ENCODE results near the gene MUL1.

The MUL1 gene

DNA sequence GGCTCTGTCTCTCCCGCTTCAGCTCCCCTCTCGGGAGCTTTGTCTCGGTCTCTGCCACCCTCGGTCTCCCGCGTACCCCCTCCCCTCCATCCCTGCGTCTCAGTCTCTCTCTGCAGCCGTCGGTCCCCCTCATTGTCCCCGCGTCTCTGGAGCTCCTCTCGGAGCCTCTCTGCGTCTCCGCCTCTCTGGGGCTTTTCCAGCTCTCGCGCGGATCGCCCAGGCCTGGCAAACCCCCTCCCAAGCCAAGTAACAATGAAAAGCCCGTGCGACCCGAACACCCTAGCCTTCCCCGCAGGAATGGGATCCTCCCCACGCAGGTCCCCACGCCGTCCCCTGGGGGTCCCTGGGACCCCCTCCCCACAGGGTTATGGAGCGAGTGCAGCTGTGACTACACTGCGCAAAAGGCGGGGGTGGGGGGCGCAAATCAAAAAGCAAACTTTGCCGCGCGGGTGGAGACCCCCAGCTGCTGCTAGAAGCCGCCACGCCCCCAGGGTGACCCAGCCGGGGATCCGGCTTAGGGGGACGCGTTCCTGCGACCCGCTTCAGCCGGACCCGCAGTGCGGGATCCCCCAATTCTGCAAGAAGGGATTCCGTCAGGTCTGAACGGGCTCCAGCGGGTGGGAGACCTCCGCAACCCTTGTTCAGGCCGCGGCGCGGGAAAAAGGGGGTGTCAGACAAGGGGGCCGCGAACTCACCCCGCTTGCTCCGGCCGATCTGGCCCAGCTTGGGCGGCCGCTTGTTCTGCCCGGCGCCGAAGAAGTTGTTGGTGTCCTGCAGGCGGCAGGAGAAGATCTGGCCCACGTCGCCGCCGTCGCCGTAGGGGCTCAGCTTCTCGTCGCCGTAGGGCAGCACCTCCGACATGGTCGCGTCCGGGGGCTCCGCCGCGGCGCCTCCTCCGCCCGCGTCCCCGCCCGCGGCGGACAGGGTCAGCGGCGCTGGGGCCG, 23.2 kb downstream of the MUL1 start:
- no peak for DNase-seq

DNA sequence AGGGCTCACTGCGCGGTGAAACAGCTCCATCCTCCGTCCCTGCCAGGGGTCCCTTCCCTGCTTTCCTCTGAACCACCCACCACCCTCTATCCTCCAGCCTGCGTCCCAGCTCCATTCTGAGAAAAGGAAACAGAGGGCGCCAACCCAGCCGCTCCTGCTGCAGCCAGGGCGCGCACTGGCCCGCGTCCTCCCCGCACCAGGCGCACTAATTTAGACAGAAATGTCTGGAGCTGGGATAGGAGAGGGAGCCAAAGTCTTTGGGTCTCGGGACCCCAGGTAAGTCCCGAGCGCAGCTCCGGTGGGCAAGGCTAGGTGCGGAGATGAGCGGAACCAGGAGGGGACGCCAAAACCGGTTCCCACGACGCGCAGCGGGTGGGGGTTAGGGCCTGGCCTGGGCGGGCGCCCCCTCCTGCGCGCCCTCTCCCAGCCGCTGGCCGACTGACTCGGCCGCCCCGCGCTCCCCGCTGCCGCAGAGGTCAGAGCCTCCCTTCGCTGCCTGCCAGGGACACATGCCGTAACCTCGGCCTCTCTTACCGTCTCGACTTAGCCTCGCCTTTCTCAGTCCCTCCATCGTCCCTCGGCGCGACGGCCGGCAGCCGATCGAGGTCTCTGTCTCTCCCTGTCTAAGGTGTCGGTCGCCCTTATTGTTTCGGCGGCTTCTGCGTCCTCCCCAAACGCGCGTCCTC, 24.0 kb downstream of the MUL1 start:
- DNase-seq = no peak

DNA sequence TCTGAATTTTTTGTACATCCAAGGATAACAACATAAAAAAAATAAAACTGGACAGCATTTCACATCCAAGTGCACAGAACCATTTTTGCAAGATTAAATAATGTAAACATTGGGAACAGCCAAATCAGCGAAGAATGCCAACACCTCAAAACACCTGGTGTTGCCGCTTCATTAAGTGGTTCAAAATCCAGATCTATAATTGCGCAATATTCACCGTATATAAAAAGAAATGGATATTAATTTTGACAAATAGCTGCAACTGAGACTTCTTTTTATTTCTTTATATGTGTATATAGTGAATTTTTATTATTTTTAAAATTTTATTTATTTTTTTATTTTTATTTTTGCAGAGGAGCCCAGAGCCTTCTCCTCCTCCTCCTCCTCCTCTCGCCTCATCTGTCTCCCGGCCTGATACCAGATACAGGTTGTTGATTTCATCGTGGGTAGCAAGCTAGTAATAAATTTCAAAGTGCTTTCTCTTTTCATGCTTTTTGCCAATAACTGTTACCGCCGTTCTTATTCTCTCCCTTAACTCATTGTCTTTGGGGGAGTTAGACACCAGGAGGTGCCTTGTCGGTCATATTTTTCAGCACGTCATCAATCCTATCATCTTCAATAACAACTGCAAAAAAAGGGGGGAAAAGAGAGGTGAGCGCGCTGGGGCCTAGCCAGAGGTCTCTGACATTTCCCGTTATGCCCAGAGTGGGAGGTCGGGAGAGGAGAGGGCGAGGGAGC, 24.7 kb downstream of the MUL1 start:
- no peak for DNase-seq

DNA sequence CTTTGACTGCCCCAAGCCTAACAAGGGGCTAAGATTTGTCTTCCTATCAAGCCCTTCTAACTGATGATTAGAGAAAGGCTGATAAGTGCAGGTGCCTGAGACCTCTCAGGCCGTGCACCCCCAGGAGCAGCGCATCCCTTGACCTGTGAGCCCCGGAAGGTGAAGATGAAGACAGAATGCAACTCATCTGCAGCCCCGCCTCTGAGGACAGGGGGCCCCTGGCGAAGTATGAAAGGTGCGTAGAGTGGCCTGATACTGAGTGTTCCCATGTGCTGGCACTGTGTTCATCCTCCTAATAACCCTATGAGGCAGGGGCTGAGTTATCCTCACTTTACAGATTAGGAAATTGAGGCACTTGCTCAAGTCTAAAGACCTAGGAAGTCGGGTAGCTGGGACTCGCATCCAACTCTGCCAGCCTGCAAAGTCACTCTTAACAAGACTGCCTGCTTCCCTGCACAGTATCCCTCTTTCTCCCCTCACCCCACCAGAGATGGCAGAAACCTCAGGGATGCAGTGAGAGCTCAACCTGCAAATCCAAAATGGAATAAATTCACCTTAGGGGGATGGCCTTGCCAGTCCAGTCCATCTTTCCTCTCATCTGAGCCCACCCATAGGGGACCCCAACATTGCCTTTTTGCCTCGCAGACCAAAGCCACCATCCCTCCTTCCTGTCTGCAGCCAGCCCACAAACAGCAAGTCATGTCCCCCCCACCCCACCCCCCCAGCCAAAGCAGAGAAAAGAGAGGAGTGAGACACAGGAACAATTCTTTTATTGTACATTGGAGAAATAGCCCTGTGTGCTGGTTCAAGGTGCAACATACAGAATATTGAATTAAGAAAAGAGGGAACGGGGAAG, 26.1 kb downstream of the MUL1 start:
- no peak for DNase-seq

DNA sequence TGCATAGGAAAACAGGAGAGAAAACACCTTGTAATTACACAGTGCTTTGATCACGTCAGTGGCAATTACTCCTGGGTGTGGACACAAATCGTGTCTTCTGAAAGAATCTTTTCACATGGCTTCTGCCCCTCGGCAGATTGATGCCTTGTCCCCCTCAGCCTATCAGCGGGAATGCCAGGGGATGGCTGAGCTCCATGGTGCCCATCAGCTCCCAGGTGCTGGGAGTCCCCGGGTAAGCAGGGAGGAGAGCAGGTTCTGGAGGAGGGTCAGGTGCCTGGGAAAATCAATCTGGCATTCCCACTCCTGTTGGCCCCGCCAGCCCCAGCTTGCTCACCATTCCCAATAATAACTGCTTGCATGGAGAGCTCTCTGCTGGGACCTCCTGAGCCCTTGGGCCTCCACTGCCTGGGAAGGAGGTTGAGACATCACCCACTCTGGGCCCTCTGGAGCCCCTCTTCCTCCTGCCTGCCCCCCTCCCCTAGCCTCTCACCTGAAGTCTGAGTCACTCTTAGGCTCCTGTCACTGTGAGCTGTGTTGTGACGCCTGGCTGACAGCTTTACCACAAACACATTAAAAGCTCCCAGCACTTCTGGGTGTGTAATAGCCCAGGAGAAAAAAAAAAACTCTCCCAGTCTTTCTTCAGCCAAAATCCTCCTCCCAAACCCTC, 26.9 kb downstream of the MUL1 start:
- DNase-seq = no peak

DNA sequence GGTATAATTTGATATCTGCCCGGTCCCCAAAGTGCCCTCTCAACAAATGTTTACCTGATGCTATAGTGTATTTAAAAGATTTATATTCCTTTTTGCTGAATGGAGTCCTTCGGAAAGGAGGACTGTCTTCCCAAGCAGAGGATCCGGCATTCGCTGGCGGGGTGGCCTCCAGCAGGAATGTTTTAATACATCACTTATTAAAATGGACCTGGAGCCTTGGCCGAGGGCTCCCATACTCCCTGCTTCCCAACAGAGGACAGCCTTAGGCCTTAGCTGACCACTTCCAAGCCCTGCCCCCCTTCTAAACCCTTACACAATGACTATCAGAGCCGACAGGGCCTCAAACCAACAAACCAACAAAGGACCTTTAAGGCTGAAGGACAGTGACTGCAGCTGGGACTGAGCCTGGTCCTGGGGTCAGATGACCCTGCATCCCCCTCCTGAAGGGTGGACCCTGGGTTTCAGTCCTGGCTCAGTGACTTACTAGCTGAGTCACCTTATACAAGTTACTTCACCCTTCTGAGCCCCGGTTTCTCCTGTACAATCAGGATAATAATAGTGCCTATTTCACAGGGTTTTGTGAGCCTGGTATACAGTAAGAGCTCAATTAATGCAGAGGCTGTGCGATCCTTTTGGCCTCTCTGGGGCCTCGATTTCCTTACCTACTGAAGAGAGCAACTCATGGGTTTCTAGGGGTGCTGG, 27.6 kb downstream of the MUL1 start:
- DNase-seq = no peak

DNA sequence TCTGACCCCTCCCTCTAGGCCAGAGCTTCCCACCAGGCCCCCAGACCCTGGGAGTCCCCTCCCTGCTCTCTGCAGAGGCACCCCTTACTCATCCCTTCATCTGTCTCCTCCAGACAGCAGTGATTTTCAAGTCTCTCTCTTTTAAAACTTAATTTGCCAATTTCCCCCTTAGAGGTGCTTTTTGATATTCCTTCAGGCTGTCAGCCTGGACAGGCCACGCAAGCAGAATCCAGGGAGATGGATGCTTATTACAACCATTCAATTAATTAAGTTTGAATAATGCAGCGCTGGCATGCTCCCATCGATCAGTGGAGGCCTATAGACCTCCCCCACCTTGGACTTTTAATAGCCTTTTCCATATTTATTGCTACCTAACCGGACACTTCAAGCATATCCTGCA, 28.1 kb downstream of the MUL1 start:
- DNase-seq = no peak

DNA sequence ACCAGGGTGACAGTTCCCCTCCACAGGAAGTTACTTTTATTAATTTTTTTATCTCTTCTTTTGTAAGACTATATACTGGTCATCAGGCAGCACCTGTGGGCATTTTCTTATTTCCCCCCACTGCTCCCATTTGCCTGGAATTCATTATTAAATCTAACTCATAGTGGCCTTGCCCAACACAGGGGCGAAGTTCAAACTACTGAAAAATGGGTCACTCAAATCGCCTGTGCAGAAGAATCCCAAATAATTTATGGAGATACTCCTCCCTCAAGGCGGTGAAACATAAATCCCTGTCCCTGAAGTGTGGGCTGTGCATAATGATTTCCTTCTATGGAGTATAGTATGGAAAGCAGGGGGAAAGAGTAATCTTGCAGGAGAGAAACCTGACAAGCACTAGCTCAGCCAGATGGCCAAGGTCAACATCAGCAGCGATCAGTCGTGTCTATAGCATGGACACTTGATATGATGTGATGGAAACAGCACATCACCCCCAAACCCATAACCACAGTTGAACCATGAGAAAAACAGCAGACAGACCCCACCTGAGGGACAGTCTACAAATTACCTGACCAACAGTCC, 29.8 kb downstream of the MUL1 start:
- no peak for DNase-seq

DNA sequence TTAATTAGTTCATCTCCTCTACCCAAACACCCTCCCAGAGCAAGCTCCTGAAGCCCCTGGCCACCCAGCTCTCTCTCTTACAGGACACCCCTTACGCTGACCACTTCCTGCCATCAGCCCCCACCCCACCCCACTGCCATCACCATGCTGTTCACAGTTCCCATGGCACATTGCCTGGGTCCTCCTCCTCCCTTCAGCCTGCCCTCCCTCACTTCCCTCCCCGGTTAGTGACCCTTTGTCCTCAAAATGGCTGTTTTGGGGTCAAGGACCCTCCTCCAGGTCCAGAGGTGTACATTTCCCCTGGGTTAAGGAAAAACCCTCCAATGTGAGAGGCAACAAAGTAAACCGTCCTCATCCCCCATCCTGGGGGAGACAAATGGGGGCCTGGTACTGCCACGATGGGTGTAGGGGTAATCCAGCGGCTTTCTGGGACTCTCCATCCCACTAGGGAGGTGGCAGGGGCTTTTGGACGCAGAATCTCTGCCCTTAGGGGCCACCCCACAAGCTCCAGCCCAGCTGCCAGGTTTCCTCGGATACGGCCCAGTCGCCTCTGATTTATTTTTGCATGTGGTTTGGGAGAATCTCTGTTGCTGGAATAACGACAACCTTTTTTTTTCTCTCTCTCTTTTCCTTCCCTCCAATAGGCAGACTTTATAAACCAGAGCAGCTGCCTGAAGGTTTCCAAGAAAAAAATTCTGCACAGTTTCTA, 30.4 kb downstream of the MUL1 start:
- DNase-seq = no peak

DNA sequence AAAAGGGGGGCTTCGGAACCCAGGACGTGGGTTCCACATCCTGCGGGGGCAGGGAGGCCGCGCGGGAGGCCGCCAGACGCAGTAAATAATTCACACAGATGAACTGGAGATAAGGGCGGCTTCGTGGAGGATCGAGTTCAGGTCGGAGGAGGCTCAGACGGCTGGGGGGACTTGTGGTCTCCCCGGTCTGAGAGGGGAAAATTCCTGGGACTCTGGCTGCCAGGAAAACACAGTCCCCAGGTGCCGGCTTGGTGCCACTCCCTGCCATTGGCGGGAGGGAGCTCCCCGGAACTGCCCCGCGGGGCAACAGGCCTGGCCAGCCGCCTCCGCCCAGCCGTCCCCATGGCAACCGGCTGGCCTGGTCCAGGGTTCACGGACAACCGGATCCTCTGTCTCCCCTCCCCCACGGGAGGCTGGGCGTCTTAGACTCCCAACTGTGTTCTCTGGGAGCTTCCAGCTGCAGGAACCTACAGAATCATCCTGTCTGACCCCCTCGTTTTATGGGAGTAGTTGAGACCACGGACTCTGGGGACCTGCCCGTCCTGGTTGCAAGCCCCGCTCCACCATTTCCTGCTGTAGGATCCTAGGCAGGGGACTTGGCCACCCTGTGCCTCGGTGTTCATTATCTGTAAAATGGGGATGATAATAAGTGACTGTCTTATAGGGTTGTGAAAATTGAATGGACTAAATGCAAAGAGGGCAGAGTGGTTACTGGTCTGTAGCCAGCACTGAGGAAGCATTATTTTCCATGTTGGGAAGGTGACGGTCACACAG, 31.5 kb downstream of the MUL1 start:
- DNase-seq = no peak

DNA sequence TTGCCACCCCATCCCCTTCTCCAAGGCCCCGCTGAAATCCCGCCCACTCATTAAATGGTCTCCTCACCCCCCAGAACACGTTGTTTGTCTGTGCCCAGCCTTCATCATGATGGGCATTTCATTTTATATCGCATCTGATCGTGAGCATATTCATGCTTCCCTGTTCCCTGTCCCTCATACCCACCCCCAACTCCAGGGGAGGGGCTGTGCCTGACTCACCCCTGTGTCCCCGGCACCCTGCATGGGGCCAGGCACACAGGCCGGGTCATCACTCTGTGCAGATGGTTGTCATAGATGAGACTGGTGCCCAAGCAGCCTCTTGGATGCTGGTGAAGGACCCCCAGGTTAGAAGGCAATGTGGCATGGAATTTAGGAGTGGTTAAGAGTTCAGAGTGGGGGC, 33.0 kb downstream of the MUL1 start:
- no peak for DNase-seq

DNA sequence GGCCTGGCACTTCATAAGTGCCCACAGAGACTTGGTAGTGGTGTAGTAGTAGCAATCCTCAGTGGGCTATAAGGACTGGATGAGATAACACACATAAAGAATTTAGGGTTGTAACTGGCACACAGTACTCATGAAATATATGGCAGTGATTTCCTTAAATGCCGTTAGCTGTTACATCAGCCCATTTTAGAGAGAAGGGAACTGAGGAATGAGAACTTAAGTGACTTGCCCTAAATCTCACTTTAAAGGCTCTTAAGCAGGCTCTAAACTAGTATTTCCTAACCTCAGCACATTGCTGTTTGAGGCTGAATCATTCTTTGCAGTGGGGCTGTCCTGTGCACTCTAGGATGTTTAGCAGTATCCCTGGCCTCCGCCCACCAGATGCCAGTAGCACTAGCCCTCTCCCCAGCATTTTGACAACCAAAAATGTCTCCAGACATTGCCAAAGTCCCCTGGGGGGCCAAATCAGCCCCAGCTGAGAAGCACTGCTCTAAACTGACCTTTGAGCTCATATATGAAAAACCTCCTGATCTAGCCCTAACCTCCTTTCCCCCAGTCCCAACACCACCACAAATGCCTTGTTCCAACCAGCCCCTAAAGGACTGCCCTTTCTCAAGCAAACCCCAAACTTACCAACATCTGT, 33.5 kb downstream of the MUL1 start:
- DNase-seq = no peak

DNA sequence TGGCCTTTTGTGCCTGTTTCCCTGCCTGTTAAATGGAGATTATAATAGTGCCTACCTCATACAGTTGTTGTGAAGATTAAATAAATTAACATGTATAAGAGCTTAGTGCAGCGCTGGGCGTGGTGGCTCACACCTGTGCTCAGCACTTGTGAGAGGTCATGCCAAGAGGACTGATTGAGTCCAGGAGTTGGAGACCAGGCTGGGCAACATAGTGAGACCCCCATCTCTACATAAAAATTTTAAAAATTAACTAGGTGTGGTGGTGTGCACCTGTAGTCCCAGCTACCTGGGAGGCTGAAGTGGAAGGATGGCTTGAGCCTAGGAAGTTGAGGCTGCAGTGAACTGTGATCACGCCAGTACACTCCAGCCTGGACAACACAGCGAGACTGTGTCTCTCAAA, 34.1 kb downstream of the MUL1 start:
- no peak for DNase-seq

DNA sequence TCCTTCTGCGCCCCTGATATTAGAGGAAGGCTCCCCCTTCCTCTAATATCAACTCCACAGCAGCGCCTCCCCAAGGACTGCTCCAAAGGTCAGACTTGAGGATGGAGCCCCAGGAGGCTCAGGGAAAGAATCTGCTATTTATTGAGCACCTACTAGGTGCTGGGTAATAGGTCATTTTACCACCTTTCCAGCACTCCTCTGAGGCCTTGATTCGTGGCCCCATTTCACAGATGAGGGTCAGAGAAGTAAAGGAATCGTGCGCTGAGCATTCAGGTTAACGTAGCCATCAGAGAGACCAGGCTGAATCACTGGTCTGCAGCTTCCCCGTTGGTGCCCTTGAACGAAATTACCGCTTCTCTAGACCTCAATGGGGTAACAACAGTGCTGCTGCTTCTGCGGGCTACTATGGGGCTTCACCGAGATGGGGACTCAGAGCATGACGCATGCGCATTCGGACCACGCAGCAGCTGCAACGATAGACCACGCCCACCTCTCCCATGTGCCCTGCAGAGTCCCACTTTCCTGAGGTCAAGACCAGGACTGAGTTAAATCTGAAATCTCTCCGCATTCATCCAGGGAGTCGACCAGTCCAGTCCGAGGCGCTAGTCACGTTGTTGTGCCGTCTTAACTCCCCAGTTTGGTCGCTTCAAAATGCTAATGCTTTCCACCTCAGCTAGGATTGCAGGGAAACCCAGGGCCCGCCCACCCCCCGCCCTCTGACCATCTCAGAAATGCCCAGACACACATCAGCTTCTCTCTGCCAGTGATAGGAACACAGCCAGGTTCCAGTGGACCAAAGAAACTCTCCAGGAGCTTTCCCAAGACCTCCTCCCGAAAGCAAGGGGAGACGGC, 34.9 kb downstream of the MUL1 start:
- no peak for DNase-seq

DNA sequence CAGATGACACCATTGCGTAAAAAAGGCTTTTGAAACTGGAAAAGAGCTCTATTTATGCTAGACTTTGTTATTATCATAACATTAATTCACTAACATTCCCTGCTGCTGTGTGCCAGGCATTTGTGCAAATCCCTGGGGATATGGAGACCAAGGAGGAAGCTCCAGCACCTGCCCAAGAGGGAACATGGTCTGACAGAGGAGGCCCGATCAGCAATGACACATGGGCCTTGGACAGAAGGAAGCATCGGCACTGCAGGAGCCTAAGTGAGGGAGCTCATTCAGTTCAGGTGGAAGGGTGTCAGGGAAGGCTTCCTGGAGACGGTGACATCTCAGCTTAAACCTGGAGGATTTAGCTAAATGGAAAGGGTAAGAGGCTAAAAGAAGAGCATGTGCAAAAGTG, 35.8 kb downstream of the MUL1 start:
- no peak for DNase-seq

DNA sequence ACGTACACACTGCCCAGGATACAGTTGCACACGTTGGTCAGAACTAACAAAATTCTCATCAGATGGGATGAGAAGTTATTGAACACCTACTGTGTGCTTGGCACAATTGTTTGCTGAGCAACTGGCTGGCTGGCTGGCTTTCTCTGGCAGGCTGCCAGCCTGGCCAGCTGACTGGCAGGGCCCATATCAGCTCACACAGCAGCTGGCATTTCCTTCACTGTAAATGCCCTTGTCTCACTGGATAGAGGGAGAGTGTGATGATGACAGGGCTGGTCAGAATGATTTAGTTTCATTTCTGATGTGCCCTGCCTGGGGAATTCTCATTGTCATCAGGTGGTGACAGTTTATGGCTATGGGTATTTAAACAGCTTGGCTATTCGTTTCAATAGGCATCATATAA, 37.8 kb downstream of the MUL1 start:
- no peak for DNase-seq

DNA sequence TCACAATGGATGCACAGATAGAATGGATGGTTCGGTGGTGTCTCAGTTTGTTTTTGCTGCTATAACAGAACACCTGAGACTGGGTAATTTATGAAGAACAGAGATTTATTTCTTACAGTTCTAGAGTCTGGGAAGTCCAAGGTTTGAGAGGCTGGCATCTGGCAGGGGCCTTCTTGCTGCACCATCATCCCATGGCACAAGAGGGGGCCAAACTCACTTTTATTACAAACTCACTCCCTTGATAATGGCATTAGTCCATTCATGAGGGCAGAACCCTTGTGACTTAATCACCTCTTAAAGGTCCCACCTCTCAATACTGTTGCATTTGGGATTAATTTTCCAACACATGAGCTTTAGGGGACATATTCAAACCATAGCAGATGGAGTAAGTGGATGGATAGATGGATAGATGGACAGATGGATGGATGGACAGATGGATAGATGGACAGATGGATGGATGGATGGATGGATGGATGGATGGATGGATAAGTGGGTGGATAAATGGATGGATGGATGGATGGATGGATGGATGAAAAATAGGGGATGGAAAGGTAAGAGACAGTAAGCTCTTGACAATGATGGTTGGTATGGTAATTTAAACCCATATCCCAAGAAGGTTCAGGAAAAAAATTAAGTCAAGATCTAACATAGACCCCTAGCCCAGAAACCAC, 38.4 kb downstream of the MUL1 start:
- no peak for DNase-seq

Data from T1000 (cell line).